GM23338 (cell line): ENCODE data around the gene CCNB1IP1. TPM values are rescaled to one million over a fixed set of nuclear protein-coding genes. Genes with fewer than 3 reads are reported as not detected.

Source experiments
- ATAC-seq: fragments of 200-7000 bp; cut with Tn5 transposase; 3 replicates; pipeline ENCODE4 v1.9.1; 2020
- DNase-seq: peaks from one replicate; pipeline ENCODE4 v3.0.0-alpha.2; 2015; ENCODE audit warnings: low spot score
- H2AFZ ChIP-seq: fragments of 200-600 bp; sonication (generic); 2 replicates; pipeline ENCODE4 v1.8.0; 2016; ENCODE audit warnings: antibody characterized with exemption, mild to moderate bottlenecking, moderate library complexity
- H3F3A ChIP-seq: fragments of 200-600 bp; sonication (generic); replicated peaks from 2 replicates; pipeline ENCODE4 v1.8.0; 2017; ENCODE audit warnings: antibody characterized with exemption, mixed run types, low read depth
- H3K27ac ChIP-seq: fragments of 200-600 bp; sonication (generic); 2 replicates; pipeline ENCODE4 v1.6.1; 2016; ENCODE audit warnings: low read depth
- H3K27me3 ChIP-seq: fragments of 200-600 bp; sonication (generic); 2 replicates; pipeline ENCODE4 v1.8.0; 2016; ENCODE audit warnings: mild to moderate bottlenecking, mixed run types, moderate library complexity; ENCODE audit not compliant: insufficient read depth
- H3K36me3 ChIP-seq: fragments of 200-600 bp; sonication (generic); 2 replicates; pipeline ENCODE4 v1.8.0; 2016; ENCODE audit warnings: mild to moderate bottlenecking; ENCODE audit not compliant: insufficient read depth
- H3K4me1 ChIP-seq: fragments of 200-600 bp; sonication (generic); 2 replicates; pipeline ENCODE4 v1.8.0; 2016; ENCODE audit warnings: mild to moderate bottlenecking, moderate library complexity; ENCODE audit not compliant: insufficient read depth
- H3K4me2 ChIP-seq: fragments of 200-600 bp; sonication (generic); 2 replicates; pipeline ENCODE4 v1.7.1; 2017; ENCODE audit warnings: mixed run types
- H3K4me3 ChIP-seq: fragments of 200-600 bp; sonication (generic); 2 replicates; pipeline ENCODE4 v1.6.1; 2016; ENCODE audit warnings: mixed run types
- H3K79me2 ChIP-seq: fragments of 200-600 bp; sonication (generic); replicated peaks from 2 replicates; pipeline ENCODE4 v1.8.0; 2017; ENCODE audit warnings: mild to moderate bottlenecking; ENCODE audit not compliant: insufficient read depth
- H3K9me2 ChIP-seq: fragments of 200-600 bp; sonication (generic); 2 replicates; pipeline ENCODE4 v1.8.0; 2017; ENCODE audit not compliant: insufficient read depth
- H4K20me1 ChIP-seq: fragments of 200-600 bp; sonication (generic); replicated peaks from 2 replicates; pipeline ENCODE4 v1.8.0; 2017; ENCODE audit warnings: mild to moderate bottlenecking; ENCODE audit not compliant: insufficient read depth
- H3K27ac Mint-ChIP-seq: 2 replicates; pipeline ENCODE4 v1.8.0; 2020; ENCODE audit warnings: inconsistent platforms, mild to moderate bottlenecking, moderate library complexity, mixed read lengths
- H3K27me3 Mint-ChIP-seq: 3 replicates; pipeline ENCODE4 v1.8.0; 2022; ENCODE audit warnings: low read depth, mild to moderate bottlenecking, moderate library complexity, mixed read lengths, inconsistent platforms; ENCODE audit not compliant: insufficient read depth, poor library complexity
- H3K36me3 Mint-ChIP-seq: 3 replicates; pipeline ENCODE4 v1.8.0; 2021; ENCODE audit warnings: low read depth, mild to moderate bottlenecking, inconsistent platforms, moderate library complexity, mixed read lengths
- H3K4me1 Mint-ChIP-seq: 3 replicates; pipeline ENCODE4 v1.8.0; 2020; ENCODE audit warnings: mild to moderate bottlenecking, inconsistent platforms, mixed read lengths
- H3K4me3 Mint-ChIP-seq: 3 replicates; pipeline ENCODE4 v1.8.0; 2021; ENCODE audit warnings: moderate library complexity, mild to moderate bottlenecking, inconsistent platforms, mixed read lengths
- H3K9me3 Mint-ChIP-seq: 3 replicates; pipeline ENCODE4 v1.8.0; 2020; ENCODE audit warnings: moderate library complexity, mild to moderate bottlenecking, inconsistent platforms, mixed read lengths
- CREB1 ChIP-seq: fragments of 250-450 bp; sonication (Bioruptor Pico); IDR thresholded peaks from 2 replicates; pipeline ENCODE4 v1.5.0; 2020; ENCODE audit warnings: low read depth, mild to moderate bottlenecking, moderate library complexity
- EZH2 ChIP-seq: fragments of 200-600 bp; sonication (generic); IDR thresholded peaks from one replicate; pipeline ENCODE4 v1.8.0; 2017; ENCODE audit warnings: antibody characterized with exemption, mild to moderate bottlenecking, low read depth; ENCODE audit not compliant: unreplicated experiment
- EZH2phosphoT487 ChIP-seq: fragments of 200-600 bp; sonication (generic); IDR thresholded peaks from one replicate; pipeline ENCODE4 v1.8.1; 2018; ENCODE audit warnings: antibody characterized with exemption; ENCODE audit not compliant: unreplicated experiment
- NANOG ChIP-seq: IDR thresholded peaks from 2 replicates; pipeline ENCODE4 v1.6.1; 2016; ENCODE audit warnings: antibody characterized with exemption, borderline replicate concordance
- REST ChIP-seq: IDR thresholded peaks from one replicate; pipeline ENCODE4 v1.6.1; 2018; ENCODE audit warnings: antibody characterized with exemption; ENCODE audit not compliant: unreplicated experiment
- STAT1 ChIP-seq: IDR thresholded peaks from one replicate; pipeline ENCODE4 v1.6.1; 2016; ENCODE audit warnings: antibody characterized with exemption; ENCODE audit not compliant: unreplicated experiment
- ZNF114 ChIP-seq: fragments of 250-450 bp; sonication (Bioruptor Pico); IDR thresholded peaks from 2 replicates; pipeline ENCODE4 v1.5.0; 2020; ENCODE audit warnings: mild to moderate bottlenecking, moderate library complexity
- polyA plus RNA-seq: library from polyadenylated mRNA; unstranded; fragments of >200 nt; fragmentation: Nextera tagmentation; extraction: Ambion mirVana; gene quantifications from 2 replicates; pipeline ENCODE4 v1.2.1, GENCODE V29; 2016
- total RNA-seq: library from RNA; depleted of rRNA; stranded (reverse); fragments of >200 nt; shearing (Covaris generic); gene quantifications from 2 replicates; pipeline ENCODE4 v1.2.3, GENCODE V29; 2014
- TF ChIP-seq, protein P1 (sequence below): IDR thresholded peaks from 2 replicates; pipeline ENCODE4 v1.6.1; 2016; ENCODE audit warnings: antibody characterized with exemption
- TF ChIP-seq, protein P2 (sequence below): fragments of 250-450 bp; sonication (Bioruptor Pico); IDR thresholded peaks from 2 replicates; pipeline ENCODE4 v1.5.0; 2020; ENCODE audit warnings: mild to moderate bottlenecking, moderate library complexity

Gene CCNB1IP1
- total and polyA plus RNA-seq, 2 experiments from 2014 or later = 108 to 254 TPM

- H3K9me3 Mint-ChIP-seq = no peaks in the 10 kb centered on the region
- Histone ChIP-seq H2AFZ (no peak overlapping the region), H3K4me1 (peaks cover 16% of the 10 kb centered on the region), H3K79me2 (peaks cover 46% of the 10 kb centered on the region), H3K4me3 (peak overlapping the region; percentile 58), H3K9me2 (no peaks in the 10 kb centered on the region), H3F3A (no peaks in the 10 kb centered on the region; the same call in 1 of the 2 replicates), H3K27me3 (no peaks in the 10 kb centered on the region), H4K20me1 (peaks cover 23% of the 10 kb centered on the region), H3K36me3 (peaks cover 11% of the 10 kb centered on the region; the same call in 1 of the 2 replicates), H3K4me2 (peak overlapping the region; percentile 66; the same call in 1 of the 2 replicates), H3K27ac (peak overlapping the region; percentile 41; the same call in 1 of the 2 replicates)
- peaks cover 3% of the 10 kb centered on the region for H3K27me3 Mint-ChIP-seq
- peaks cover 27% of the 10 kb centered on the region for H3K4me1 Mint-ChIP-seq
- peaks cover 39% of the 10 kb centered on the region for H3K36me3 Mint-ChIP-seq
- ATAC-seq (no peak; the same call in 2 of the 3 replicates), DNase-seq (no peak)
- TF ChIP-seq STAT1 = no peak
- TF ChIP-seq EZH2 = no peak
- no peak for TF ChIP-seq EZH2phosphoT487
- no peak for TF ChIP-seq NANOG
- TF ChIP-seq ZNF114 (CRISPR knock-in tag) = no peak
- TF ChIP-seq CREB1 (CRISPR knock-in tag) = no peak
- H3K27ac Mint-ChIP-seq = peak overlapping the region; percentile 99
- peak overlapping the region; percentile 98 for H3K4me3 Mint-ChIP-seq
These were observed 389 bp upstream of the CCNB1IP1 start for GRCh38 chr14:20333494-20333841.

GRCh38 chr14:20332431-20332787, 670 bp downstream of the CCNB1IP1 start:
- Histone ChIP-seq H3K79me2 (peaks cover 57% of the 10 kb centered on the region), H3K27me3 (no peaks in the 10 kb centered on the region), H4K20me1 (peaks cover 28% of the 10 kb centered on the region), H3K9me2 (no peaks in the 10 kb centered on the region), H3K27ac (peak overlapping the region; percentile 84), H2AFZ (no peak overlapping the region), H3K4me2 (peak overlapping the region; percentile 93), H3K4me3 (peak overlapping the region; percentile 58), H3K36me3 (peaks cover 11% of the 10 kb centered on the region; the same call in 1 of the 2 replicates), H3F3A (no peaks in the 10 kb centered on the region; the same call in 1 of the 2 replicates), H3K4me1 (peaks cover 16% of the 10 kb centered on the region)
- ATAC-seq (peak; percentile 15), DNase-seq (peak; percentile 31)
- no peak for TF ChIP-seq REST
- TF ChIP-seq, protein P1, sequence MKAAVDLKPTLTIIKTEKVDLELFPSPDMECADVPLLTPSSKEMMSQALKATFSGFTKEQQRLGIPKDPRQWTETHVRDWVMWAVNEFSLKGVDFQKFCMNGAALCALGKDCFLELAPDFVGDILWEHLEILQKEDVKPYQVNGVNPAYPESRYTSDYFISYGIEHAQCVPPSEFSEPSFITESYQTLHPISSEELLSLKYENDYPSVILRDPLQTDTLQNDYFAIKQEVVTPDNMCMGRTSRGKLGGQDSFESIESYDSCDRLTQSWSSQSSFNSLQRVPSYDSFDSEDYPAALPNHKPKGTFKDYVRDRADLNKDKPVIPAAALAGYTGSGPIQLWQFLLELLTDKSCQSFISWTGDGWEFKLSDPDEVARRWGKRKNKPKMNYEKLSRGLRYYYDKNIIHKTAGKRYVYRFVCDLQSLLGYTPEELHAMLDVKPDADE = no peak
- TF ChIP-seq, protein P2, sequence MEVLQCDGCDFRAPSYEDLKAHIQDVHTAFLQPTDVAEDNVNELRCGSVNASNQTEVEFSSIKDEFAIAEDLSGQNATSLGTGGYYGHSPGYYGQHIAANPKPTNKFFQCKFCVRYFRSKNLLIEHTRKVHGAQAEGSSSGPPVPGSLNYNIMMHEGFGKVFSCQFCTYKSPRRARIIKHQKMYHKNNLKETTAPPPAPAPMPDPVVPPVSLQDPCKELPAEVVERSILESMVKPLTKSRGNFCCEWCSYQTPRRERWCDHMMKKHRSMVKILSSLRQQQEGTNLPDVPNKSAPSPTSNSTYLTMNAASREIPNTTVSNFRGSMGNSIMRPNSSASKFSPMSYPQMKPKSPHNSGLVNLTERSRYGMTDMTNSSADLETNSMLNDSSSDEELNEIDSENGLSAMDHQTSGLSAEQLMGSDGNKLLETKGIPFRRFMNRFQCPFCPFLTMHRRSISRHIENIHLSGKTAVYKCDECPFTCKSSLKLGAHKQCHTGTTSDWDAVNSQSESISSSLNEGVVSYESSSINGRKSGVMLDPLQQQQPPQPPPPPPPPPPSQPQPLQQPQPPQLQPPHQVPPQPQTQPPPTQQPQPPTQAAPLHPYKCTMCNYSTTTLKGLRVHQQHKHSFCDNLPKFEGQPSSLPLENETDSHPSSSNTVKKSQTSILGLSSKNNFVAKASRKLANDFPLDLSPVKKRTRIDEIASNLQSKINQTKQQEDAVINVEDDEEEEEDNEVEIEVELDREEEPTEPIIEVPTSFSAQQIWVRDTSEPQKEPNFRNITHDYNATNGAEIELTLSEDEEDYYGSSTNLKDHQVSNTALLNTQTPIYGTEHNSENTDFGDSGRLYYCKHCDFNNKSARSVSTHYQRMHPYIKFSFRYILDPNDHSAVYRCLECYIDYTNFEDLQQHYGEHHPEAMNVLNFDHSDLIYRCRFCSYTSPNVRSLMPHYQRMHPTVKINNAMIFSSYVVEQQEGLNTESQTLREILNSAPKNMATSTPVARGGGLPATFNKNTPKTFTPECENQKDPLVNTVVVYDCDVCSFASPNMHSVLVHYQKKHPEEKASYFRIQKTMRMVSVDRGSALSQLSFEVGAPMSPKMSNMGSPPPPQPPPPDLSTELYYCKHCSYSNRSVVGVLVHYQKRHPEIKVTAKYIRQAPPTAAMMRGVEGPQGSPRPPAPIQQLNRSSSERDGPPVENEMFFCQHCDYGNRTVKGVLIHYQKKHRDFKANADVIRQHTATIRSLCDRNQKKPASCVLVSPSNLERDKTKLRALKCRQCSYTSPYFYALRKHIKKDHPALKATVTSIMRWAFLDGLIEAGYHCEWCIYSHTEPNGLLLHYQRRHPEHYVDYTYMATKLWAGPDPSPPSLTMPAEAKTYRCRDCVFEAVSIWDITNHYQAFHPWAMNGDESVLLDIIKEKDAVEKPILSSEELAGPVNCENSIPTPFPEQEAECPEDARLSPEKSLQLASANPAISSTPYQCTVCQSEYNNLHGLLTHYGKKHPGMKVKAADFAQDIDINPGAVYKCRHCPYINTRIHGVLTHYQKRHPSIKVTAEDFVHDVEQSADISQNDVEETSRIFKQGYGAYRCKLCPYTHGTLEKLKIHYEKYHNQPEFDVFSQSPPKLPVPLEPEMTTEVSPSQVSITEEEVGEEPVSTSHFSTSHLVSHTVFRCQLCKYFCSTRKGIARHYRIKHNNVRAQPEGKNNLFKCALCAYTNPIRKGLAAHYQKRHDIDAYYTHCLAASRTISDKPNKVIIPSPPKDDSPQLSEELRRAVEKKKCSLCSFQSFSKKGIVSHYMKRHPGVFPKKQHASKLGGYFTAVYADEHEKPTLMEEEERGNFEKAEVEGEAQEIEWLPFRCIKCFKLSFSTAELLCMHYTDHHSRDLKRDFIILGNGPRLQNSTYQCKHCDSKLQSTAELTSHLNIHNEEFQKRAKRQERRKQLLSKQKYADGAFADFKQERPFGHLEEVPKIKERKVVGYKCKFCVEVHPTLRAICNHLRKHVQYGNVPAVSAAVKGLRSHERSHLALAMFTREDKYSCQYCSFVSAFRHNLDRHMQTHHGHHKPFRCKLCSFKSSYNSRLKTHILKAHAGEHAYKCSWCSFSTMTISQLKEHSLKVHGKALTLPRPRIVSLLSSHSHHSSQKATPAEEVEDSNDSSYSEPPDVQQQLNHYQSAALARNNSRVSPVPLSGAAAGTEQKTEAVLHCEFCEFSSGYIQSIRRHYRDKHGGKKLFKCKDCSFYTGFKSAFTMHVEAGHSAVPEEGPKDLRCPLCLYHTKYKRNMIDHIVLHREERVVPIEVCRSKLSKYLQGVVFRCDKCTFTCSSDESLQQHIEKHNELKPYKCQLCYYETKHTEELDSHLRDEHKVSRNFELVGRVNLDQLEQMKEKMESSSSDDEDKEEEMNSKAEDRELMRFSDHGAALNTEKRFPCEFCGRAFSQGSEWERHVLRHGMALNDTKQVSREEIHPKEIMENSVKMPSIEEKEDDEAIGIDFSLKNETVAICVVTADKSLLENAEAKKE = no peak
- peak overlapping the region; percentile 98 for H3K4me3 Mint-ChIP-seq
- H3K27ac Mint-ChIP-seq = peak overlapping the region; percentile 99
- H3K36me3 Mint-ChIP-seq = peaks cover 48% of the 10 kb centered on the region
- no peaks in the 10 kb centered on the region for H3K9me3 Mint-ChIP-seq
- peaks cover 29% of the 10 kb centered on the region for H3K4me1 Mint-ChIP-seq
- H3K27me3 Mint-ChIP-seq = peaks cover 3% of the 10 kb centered on the region
